HuH-7 (cell line): ENCODE results near the gene SMYD5.

ENCODE experiments used
- DNase-seq: peaks from one replicate; pipeline ENCODE4 v3.0.0; 2011; ENCODE audit warnings: low spot score

Gene SMYD5

GRCh38 chr2:73238976-73239375 is 24.9 kb downstream of the SMYD5 start:
- DNase-seq, result no peak

DNA sequence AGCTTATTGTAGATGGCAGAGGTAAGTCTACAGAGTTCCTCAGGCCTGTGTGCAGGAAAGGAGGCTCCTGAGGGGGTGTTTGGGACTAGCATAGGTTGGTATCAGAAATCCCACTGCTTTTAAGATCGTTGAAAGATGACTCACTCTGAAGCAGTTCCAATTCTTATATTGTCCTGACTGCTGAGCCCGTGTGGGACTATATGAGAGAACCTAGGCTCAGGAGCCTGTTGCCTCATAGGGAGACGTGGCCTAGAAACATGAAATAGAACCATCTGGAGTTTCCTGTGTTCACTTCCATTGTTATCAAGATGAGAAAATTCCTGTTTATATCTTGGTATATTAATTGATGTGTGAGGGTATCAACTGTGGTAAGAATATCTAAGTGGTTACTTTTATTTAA is 25.7 kb downstream of the SMYD5 start:
- DNase-seq, result no peak

GRCh38 chr2:73243884-73244570 is 30.0 kb downstream of the SMYD5 start:
- no peak for DNase-seq

DNA sequence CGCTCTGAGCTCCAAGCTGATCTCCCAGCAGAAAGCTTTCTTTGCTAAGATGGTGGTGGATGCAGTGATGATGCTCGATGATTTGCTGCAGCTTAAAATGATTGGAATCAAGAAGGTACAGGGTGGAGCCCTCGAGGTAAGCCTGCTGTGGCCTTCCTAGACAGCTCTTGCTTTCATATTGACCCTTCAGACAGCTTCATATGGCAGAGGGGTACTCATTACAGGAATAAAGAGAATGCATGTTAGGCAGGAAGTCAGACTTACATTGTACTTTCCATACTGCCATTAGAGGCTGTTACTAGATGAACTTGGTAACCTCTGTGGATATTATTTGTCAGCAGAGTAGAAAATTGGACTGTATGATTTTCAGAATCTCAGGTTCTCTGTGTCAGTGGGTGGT is 30.5 kb downstream of the SMYD5 start:
- DNase-seq, result no peak

GRCh38 chr2:73246850-73247249 is 32.8 kb downstream of the SMYD5 start:
- DNase-seq, result no peak

- no peak for DNase-seq
These were observed 35.6 kb downstream of the SMYD5 start for GRCh38 chr2:73249636-73250035.

- DNase-seq, result no peak
These were observed 37.1 kb downstream of the SMYD5 start for GRCh38 chr2:73250872-73251846.

DNA sequence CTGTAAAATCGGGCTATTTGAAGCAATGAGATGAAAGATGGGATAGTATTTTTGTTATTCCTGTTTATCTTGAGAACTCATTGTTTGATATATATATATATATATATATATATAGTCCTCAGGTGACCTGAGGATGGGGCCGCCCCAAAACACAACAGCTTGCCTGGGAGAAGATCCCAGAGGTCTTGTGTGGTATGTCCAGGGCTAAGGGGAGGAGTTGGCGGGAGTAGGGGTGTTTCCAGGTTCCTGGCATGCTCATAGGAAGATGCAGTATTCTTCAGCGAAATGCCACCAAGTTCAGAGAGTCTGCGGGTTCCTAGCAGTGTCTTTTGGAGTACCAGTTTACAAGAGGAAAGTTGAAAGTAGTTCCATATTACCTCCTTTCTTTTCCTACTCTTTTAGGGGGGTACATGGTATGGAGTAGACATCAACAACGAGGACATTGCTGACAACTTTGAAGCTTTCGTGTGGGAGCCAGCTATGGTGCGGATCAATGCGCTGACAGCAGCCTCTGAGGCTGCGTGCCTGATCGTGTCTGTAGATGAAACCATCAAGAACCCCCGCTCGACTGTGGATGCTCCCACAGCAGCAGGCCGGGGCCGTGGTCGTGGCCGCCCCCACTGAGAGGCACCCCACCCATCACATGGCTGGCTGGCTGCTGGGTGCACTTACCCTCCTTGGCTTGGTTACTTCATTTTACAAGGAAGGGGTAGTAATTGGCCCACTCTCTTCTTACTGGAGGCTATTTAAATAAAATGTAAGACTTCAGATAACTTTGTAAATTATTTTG is 38.4 kb downstream of the SMYD5 start:
- DNase-seq, result no peak

DNA sequence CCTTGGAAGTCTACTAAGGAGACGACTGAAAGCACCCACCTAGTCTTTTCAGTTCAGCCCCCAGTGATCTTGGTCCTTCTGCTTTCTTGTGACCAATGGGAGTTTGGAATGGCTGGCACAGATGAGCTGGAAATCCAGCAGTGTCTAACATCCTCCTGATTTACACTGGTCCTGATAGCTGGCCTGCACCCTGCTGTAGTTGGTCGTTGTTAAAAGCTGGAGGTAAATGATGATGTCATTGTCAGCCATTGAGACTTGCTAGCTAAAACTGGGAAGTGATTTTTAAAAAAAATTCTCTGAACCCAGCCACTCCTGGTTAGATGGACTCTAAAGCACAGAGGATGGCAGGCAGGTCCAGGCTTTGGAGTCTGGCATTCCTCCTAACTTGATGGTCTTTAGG is 39.4 kb downstream of the SMYD5 start:
- DNase-seq, result no peak

- DNase-seq, result no peak
These were observed 39.9 kb downstream of the SMYD5 start for GRCh38 chr2:73253901-73254300.

DNA sequence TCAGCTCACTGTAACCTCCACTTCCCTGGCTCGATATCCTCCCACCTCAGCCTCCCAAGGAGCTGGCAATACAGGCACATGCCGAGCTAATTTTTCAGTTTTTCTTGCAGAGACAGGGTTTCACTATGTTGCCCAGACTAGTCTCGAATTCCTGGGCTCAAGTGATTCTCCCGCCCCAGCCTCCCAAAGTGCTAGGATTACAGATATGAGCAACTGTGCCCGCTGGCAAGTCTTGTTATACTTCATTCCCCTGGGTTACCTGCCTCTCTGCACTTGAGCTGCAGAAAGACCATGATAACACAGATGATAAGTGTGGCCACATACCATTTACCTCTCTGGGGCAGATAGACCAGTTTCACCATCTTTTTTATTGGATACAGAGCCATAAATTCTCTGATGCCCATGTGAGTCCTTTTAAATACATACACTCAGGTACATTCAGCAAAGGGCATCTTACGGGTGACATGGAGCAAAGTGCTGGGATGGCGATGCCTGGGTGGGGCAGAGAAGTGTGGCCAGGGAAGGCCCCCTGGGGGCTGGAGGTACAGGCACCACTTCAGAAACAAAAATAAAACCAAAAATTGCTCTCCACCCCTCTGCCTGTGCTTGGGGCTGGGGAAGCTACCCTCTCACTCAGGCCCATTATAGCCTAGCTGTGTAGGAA is 40.4 kb downstream of the SMYD5 start:
- DNase-seq, result no peak

DNA sequence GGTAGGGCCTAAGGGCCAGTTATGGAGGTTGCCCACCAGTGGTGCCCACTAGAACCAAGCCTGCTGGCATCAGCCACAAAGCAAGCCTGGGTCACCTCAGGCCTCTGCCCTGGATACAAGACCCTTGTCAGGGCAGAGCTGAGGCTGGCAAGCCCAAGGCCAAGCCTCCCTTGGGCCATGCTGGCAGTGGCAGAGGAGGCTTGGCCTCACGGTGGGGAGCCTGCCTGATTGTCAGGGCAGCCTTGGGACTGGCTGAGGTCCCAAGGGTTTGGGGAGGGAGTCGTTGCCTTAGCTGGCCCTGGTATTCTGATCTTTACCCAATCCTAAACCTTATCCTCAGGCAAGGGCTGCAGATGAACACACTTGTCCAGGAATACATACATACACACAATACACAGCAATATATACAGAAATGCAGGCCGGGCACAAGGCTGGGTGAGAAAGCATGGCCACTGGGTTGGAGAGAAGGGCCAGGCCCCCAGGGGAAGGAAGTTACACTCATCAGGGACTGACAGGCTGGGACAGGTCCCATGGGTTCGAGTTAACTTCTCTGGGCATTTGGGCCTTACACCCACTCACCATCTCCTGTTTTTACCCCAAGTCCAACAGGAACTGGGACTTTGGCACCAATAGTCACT is 41.1 kb downstream of the SMYD5 start:
- DNase-seq, result no peak

- DNase-seq, result no peak
These were observed 42.0 kb downstream of the SMYD5 start for GRCh38 chr2:73255907-73256617.

- DNase-seq, result no peak
These were observed 42.5 kb downstream of the SMYD5 start for GRCh38 chr2:73256618-73256922.

DNA sequence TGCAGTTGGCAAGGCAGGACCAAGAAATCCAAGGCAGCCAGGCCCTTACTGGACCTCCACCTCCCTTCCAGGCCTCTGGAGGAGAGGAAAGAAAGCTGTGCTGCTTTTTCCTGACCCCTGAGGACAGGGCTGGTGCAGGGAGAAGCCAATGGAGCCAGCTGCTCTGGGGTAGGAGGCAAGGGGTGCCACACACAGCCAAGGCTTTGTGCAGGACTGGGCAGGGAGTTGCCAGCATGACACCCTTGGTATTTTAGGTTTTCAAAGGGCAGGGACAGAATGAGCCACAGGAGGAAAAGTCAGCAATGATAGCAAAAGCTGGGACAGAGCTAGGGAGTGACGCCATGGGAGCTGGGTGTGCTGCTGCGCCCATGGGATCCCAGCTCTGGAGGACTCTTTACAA is 43.0 kb downstream of the SMYD5 start:
- no peak for DNase-seq

GRCh38 chr2:73257425-73258125 is 43.5 kb downstream of the SMYD5 start:
- DNase-seq, result no peak

DNA sequence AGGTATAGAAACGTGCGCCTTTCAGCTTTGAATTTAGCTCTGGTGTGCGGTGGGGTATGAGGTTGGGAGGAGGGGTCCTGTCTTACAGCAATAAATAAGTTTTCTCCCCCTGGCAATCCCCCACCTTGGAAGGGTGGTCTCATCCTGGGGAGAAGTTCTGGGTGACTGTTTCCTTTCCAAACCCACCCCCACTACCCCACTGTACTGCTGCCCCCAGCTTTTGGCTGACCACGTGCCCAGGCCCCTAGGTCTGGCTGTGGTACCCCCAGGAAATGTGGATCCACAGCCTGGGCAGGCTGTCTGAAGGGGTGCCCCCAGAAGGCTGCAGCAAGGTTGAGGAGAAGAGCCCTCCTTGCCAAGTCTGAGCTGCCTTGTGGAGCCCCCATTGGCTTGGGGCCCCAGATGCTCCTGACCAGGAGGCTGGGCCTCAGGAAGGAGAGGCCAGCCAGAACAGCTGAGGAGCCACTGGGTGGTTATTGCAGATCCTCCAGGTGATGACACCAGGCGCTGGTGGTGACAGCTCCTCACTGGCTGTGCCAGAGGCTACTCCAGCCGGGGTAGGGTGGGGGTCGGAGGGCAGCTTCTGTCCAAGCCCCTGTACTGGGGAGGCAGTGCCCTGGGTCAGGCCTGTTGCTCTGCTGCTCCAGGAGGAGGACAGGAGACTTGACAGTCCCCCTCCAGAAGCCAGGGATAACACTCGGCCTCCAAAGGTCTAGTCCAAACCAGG is 44.3 kb downstream of the SMYD5 start:
- DNase-seq, result no peak

- DNase-seq, result no peak
These were observed 44.8 kb downstream of the SMYD5 start for GRCh38 chr2:73258913-73259215.

GRCh38 chr2:73259276-73259675 is 45.2 kb downstream of the SMYD5 start:
- DNase-seq, result no peak
